Measurements from ENCODE around the gene PAK4. TPM values are rescaled to one million over a fixed set of nuclear protein-coding genes. Genes with fewer than 3 reads are reported as not detected.

Gene PAK4
- total and polyA plus RNA-seq, 2 of the 13 experiments (the other 11 are each of a cell fraction or from before 2014, with no cell fraction given) = 9.5 to 17.8 TPM

DNA sequence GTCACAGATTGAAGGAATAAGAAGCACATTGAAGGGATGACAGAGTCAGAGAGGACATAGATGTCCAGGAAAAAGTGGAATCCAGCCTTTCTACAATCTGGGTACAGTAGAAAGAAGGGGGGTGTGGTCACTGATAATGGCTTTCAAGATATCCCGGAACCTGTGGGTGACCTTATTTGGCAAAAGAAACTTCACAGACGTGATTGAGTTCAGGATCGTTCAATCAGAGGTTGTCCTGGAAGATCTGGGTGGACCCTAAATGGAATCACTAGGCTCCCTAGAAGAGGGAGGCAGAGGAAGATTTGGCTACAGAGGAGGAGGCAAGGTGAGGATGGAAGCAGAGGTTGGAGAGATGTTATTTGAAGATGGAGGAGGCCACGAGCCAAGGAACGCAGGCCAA is 91.5 kb downstream of the PAK4 start:
- in situ Hi-C loops (cut with HindIII; ENCODE audit: extremely low pct_ligation_motif_present, low pct_unique_long_range_greater_than_20kb) (no loop called here), intact Hi-C loops (cut with micrococcal nuclease; ENCODE audit: unreplicated experiment) (no loop called here)
- ChIA-PET CTCF (ENCODE audit: low intra/inter-chr PET ratio, low total read pairs) (no interaction called here), POLR2A (no interaction called here)
- Histone ChIP-seq H3K9ac (ENCODE audit: insufficient read depth, low read depth, low read length) (no peak overlapping the region), H3K79me2 (ENCODE audit: insufficient read depth, low read length) (no peaks in the 10 kb centered on the region), H3K27ac (ENCODE audit: extremely low read length, insufficient read depth, low read length) (no peak overlapping the region), H2AFZ (ENCODE audit: low read length) (no peak overlapping the region), H4K20me1 (ENCODE audit: insufficient read depth, low read length) (no peaks in the 10 kb centered on the region), H3K4me2 (ENCODE audit: low read depth, low read length) (no peak overlapping the region), H3K4me1 (ENCODE audit: insufficient read depth, low read length) (no peaks in the 10 kb centered on the region), H3K4me3 (replicated peaks in 1 of 3; ENCODE audit: insufficient read depth in 1 of 3, low read depth in 2 of 3, low read length in 3 of 3) (no peak overlapping the region), H3K9me3 (ENCODE audit: low read length) (no peaks in the 10 kb centered on the region), H3K27me3 (ENCODE audit: control insufficient read depth in 1 of 2, insufficient read depth in 2 of 2, low read length in 2 of 2) (no peaks in the 10 kb centered on the region; a peak in 1 of 5 replicates), H3K36me3 (replicated peaks in 1 of 2; ENCODE audit: control insufficient read depth in 1 of 2, insufficient read depth in 2 of 2, low read length in 2 of 2) (no peaks in the 10 kb centered on the region)
- 44% methylated on average over 5 of the region's 5 CpGs for WGBS (ENCODE audit: low lambda C conversion rate)
- DNase-seq (ENCODE audit: low spot score) = no peak
- no peak for FAIRE-seq
- no peak for ATAC-seq
- TF ChIP-seq THAP9 (CRISPR knock-in tag; IDR thresholded peaks at IDR 0.05; ENCODE audit: borderline replicate concordance) = no peak
- TF ChIP-seq, protein P1, sequence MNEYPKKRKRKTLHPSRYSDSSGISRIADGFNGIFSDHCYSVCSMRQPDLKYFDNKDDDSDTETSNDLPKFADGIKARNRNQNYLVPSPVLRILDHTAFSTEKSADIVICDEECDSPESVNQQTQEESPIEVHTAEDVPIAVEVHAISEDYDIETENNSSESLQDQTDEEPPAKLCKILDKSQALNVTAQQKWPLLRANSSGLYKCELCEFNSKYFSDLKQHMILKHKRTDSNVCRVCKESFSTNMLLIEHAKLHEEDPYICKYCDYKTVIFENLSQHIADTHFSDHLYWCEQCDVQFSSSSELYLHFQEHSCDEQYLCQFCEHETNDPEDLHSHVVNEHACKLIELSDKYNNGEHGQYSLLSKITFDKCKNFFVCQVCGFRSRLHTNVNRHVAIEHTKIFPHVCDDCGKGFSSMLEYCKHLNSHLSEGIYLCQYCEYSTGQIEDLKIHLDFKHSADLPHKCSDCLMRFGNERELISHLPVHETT (CRISPR knock-in tag; conservative IDR thresholded peaks at IDR 0.05) = no peak
- 0 out of 2 replicates have a peak, but pooled peaks have one; percentile 4 for TF ChIP-seq SRF (IDR thresholded peaks at IDR 0.05; ENCODE audit: low read depth, low read length)
- no peak for TF ChIP-seq SP1 (IDR thresholded peaks at IDR 0.05)
- no peak for TF ChIP-seq SP1 (CRISPR knock-in tag; IDR thresholded peaks at IDR 0.05)
- no peak for TF ChIP-seq ARID4A (CRISPR knock-in tag; IDR thresholded peaks at IDR 0.05; ENCODE audit: borderline replicate concordance)
- no TSS peak for BruUV-seq (replicated peaks)

Measured in HepG2 (cell line).